ENCODE results near the gene TBC1D23. TPM values are rescaled to one million over a fixed set of nuclear protein-coding genes. Genes with fewer than 3 reads are reported as not detected.

The TBC1D23 gene
- total and polyA plus RNA-seq, 7 donors, result 9.9 to 47.8 (median 36.9) TPM

GRCh38 chr3:100354850-100355249 lies 94.1 kb downstream of the TBC1D23 start:
- ATAC-seq (no peak), DNase-seq (no peak)
- Histone ChIP-seq H3K9me3 (no peaks in the 10 kb centered on the region), H3K4me1 (no peaks in the 10 kb centered on the region), H3K36me3 (ENCODE audit: insufficient read depth in 1 of 2, low read depth in 1 of 2) (peaks cover 25 to 85% of the 10 kb centered on the region in 2 donors), H3K4me3 (no peak overlapping the region), H3K27me3 (ENCODE audit: insufficient read depth in 3 of 3, low read length in 2 of 3) (no peaks in the 10 kb centered on the region), H3K27ac (no peak overlapping the region)
- intact Hi-C loops (cut with DNase I), result no loop called here
- WGBS, 3 donors, result 96 to 97% (median 97%) methylated on average over 3 of the region's 3 CpGs
- no peak for TF ChIP-seq CTCF (IDR thresholded peaks at IDR 0.05)

DNA sequence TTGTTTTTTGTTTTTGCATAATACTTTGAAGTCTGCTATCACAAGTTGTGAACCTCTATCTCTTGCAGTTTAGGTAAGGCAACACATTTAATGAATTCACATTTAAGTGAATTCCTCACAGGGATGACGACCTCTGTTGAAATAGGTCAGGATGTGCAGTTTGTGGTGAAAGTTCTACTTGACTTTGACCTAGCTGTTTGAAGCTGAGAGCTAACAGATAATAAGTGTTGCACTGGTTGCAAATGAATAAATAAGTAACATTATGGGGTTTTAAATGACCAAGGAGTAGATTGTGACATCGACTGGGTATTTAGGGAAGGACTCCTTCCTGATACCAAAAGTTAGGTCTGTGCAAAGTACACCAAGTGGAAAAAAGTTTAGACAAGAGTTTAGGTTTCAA lies 97.6 kb downstream of the TBC1D23 start:
- no peak overlapping the region for H3K4me3 ChIP-seq
- 89 to 94% (median 93%) methylated on average over 2 of the region's 2 CpGs for WGBS, 3 donors
- intact Hi-C loops (cut with DNase I), result no loop called here
- DNase-seq (no peak), ATAC-seq (no peak)
- no peaks in the 10 kb centered on the region for H3K9me3 ChIP-seq
- peaks cover 16 to 96% of the 10 kb centered on the region in 2 donors for H3K36me3 ChIP-seq (ENCODE audit: insufficient read depth in 1 of 2, low read depth in 1 of 2)
- H3K27me3 ChIP-seq (ENCODE audit: insufficient read depth in 3 of 3, low read length in 2 of 3), result no peaks in the 10 kb centered on the region
- H3K27ac ChIP-seq, result no peak overlapping the region
- TF ChIP-seq CTCF (IDR thresholded peaks at IDR 0.05), result no peak
- H3K4me1 ChIP-seq, result no peaks in the 10 kb centered on the region

DNA sequence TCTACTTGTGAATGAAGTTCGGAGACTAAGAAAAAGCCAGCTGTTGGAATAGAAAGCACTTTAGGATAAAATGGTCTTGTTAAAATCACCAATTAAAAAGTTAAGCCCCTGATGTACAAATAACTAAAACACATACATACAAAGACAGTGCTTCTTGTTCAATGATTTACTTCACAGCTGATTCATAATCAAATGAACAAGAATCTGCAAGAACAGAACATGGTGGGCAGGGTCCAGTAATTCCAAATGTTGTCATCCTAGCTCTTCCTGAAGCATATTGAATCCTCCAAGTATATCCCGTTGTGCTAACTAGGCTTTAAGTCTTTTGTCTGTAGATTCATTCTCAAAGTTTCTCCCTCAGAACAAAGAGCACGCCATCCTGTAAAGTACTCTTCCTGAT lies 98.2 kb downstream of the TBC1D23 start:
- no peaks in the 10 kb centered on the region for H3K9me3 ChIP-seq
- TF ChIP-seq CTCF (IDR thresholded peaks at IDR 0.05), result no peak
- intact Hi-C loops (cut with DNase I), result no loop called here
- no peaks in the 10 kb centered on the region for H3K27me3 ChIP-seq (ENCODE audit: insufficient read depth in 3 of 3, low read length in 2 of 3)
- H3K4me3 ChIP-seq, result no peak overlapping the region
- peaks cover 19 to 96% of the 10 kb centered on the region in 2 donors for H3K36me3 ChIP-seq (ENCODE audit: insufficient read depth in 1 of 2, low read depth in 1 of 2)
- ATAC-seq, result no peak
- 89 to 96% (median 91%) methylated on average over 3 of the region's 3 CpGs for WGBS, 3 donors
- DNase-seq, result no peak
- H3K4me1 ChIP-seq, result no peaks in the 10 kb centered on the region
- H3K27ac ChIP-seq, result no peak overlapping the region

GRCh38 chr3:100360757-100361496 lies 100.1 kb downstream of the TBC1D23 start:
- intact Hi-C loops (cut with DNase I), result no loop called here
- Histone ChIP-seq H3K27ac (no peak overlapping the region), H3K4me1 (no peaks in the 10 kb centered on the region), H3K36me3 (ENCODE audit: insufficient read depth in 1 of 2, low read depth in 1 of 2) (peaks cover 11 to 96% of the 10 kb centered on the region in 2 donors), H3K9me3 (no peaks in the 10 kb centered on the region), H3K27me3 (ENCODE audit: insufficient read depth in 3 of 3, low read length in 2 of 3) (no peaks in the 10 kb centered on the region), H3K4me3 (no peak overlapping the region)
- WGBS, 3 donors, result 88 to 98% (median 95%) methylated on average over 4 of the region's 4 CpGs
- TF ChIP-seq CTCF (IDR thresholded peaks at IDR 0.05), result no peak
- DNase-seq, result no peak
- ATAC-seq, result peak in 1 of 4 donors; percentile 38

DNA sequence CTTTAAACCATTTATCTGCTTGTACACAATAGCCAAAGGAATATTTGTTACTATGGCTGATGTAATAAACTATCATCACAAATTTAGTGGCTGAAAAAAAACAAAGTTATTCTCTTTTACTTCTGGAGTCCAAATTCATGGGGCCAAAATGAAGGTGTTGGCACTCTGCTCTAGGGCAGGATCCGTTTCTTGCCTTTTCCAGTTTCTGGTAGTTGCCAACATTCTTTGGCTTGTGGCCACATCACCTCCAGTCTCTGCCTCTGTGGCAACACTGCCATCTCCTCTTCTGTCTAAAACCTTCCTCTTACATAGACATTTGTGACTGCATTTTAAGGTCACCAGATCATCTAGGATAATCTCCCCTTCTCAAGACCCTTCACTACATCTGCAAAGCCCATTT lies 101.1 kb downstream of the TBC1D23 start:
- no peak for DNase-seq
- Histone ChIP-seq H3K4me1 (no peaks in the 10 kb centered on the region), H3K27me3 (ENCODE audit: insufficient read depth in 3 of 3, low read length in 2 of 3) (no peaks in the 10 kb centered on the region), H3K27ac (no peak overlapping the region), H3K36me3 (ENCODE audit: insufficient read depth in 1 of 2, low read depth in 1 of 2) (peaks cover 15 to 96% of the 10 kb centered on the region in 2 donors), H3K9me3 (no peaks in the 10 kb centered on the region), H3K4me3 (no peak overlapping the region)
- no peak for TF ChIP-seq CTCF (IDR thresholded peaks at IDR 0.05)
- WGBS, 3 donors, result 21 to 50% (median 30%) methylated on average over 1 of the region's 1 CpG
- no peak for ATAC-seq
- intact Hi-C loops (cut with DNase I), result no loop called here
